ENCODE data around the gene PPFIA2.
"Not testable (repeated sequence)": the region's sequence is repeated elsewhere in the genome, so short reads cannot be mapped to it uniquely, and the experiment has no call there.

Gene PPFIA2

DNA sequence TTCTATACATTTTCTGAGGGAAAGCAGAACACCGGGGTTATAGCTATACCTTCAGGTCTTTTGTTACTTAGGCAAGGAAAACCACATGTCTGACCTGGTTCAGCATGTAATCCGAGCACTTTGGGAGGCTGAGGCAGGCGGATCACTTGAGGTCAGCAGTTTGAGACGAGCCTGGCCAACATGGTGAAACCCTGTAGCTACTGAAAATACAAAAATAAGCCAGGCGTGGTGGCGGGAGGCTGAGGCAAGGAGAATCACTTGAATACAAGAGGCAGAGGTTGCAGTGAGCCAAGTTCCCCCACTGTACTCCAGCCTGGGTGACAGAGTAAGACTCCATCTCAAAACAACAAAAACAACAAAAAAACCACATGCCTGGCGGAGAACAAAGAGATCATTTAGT lies 503.7 kb downstream of the PPFIA2 start:
- DNase-seq = no peak

DNA sequence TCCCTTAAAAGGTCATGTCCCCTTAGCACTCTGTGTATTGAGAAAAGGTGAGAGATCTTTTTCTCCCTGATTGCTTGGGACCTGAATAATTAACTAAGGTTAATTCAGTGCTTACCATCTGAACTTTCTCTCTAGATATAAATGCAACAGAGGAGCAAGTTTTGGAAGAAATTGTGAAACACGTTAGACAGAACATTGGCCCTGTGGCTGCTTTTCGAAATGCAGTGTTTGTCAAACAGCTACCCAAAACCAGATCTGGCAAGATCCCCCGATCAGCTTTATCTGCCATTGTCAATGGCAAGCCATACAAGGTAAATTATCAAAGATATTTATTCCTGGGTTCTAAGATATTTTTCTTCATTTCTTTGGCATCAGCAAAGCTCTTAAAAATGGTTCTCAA lies 505.8 kb downstream of the PPFIA2 start:
- no peak for DNase-seq

DNA sequence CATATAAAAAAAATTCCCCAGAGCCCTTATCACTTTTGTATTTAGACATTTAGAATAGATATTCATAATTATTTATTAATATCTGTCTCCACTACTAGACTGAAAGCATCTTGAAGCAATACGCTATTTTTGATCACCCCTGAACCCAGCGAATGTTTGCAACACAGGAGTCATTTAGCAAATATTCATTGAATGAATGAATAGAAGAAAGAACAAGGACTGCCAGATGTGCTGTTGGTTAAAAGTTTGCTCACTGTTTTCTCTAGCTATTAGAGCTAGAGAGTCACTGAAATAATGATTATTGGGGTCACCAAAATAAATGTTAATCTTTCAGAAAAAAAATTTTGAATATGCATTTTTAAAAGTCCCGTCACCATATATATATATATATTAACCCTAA lies 506.9 kb downstream of the PPFIA2 start:
- DNase-seq = no peak

DNA sequence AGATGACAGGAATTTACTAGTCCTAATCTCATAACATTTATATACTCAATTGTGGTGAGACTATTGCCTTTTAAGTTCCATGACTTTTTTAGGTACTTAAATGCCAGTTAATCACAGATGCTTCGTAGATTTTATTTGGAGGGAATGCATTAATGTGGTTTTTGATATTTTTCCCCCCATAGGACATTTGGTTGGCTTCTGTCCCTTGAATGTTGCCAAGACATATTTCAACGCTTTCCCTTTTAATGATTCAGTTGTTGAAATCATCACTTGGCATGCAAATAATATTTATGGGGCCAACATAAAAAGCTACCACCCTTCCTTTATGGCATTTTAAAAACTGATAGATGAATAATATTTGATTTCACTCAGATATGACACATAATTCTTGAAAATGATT lies 509.2 kb downstream of the PPFIA2 start:
- no peak for DNase-seq

DNA sequence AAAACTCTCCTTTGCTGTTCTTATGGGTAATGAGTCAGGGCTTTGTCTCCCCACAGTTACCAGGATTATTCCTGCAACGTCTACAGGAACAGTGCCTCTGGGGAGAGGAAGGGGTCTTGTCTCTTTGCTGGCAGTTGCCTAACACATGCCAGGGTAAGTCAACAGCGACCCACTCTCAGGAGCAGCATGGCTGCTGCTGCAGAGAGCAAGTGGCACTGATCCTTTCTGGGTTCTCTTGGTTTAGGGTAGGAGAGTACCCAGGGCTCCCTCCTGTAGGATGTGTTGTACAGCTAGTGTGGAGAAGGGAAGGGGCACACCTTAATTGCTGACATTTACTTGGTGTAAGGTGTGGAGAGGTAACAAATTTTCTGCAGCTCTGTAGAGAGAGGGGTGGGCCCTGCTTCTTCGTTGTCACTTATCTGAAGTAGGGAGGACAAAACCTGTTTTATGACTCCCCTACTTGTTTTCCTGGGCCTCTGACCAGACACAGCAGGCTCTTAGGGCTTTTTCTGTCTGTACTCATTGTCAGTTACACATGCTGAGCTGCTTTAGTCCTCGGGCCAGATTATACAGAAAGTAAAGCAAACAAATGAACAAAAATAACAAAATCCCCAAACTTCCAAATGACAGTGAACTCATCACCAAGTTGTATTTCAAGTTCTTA lies 513.1 kb downstream of the PPFIA2 start:
- no peak for DNase-seq

DNA sequence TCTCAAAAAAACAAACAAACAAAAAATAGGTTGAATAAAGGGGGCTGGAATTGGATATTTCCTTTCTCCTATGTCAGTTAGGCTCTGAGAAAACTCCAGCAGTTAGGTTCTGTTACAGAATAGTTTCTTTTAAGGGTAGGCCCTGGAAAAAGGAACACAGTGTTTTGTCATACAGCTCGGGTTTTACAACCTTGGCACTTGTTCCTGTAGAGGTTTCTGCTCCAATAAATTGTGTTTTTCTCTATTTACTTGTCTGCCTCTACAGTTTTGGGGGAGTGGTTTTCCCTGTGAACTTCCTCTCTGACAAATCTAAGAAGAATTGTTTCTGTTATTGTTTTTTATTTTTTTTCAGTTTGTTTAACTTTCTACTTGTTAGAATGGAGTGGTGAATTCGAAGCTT lies 513.7 kb downstream of the PPFIA2 start:
- no peak for DNase-seq

DNA sequence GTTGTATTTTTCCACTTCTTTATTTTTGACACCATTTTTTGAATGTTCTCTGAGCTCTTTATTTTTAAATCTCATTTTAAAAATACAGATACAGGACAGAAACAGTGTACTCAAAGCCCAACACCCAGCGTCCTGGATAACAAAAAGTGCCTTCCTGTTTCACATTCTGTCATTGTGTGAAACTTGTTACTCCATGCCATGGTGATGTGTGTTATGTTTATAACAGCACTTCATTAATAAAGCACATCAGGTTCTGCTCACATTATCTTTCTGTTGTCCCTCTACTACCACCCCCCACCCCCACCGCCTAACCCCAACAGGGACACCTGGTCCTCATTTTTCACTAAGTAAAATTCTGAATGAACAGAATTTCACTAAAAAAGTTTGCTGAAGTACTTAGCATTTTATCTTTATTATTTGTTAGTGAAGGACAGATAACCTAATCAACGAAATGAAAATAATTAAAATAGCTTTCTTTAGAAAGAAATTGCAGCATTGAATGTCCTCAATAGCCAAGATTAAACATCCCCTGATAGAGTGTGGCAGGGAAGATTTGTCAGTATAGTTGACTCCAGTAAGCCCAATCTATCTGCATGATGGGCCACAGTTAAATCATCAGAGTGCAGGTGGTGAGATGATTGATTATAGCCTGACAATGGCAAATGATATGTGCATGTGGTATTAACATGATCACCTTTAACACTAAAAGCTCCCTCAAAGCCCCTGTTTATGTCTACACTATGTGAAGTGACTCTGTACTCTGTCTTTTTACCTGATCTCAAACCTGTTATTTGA lies 527.4 kb downstream of the PPFIA2 start:
- DNase-seq = no peak

DNA sequence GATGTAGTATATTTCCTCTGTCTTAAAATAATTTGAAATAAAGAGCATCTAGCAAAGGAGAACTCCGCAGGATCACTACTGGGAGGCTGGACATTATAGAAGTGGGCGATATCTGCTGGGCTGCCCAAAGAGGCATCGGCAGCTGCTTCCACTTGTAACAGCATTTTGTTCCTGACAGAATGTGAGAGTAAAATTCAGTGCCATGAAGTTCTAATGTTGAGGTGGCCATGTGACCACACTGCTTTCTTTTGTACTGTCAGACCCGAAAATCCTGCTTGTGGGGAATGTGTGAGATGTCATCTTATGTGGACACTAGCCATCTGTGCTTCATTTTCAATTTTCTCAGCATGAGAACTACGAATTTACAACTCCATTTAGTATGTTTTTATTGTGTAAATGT lies 529.4 kb downstream of the PPFIA2 start:
- DNase-seq = no peak

DNA sequence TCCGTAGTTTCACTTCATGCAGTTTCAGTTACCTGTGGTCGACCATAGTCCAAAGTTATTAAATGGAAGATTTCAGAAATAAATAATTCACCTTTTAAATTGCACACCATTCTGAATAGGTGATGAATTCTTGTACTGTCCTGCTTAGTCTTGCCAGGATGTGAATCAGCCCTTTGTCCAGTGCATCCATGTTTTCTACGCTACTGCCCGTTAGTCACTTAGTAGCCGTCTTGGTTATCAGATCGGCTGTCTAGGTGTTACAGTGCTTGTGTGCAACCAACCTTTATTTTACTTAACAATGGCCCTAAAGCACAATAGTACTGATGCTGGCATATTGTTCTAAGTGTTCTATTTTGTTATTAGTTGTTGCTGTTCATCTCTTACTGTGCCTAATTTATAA lies 534.5 kb downstream of the PPFIA2 start:
- no peak for DNase-seq

DNA sequence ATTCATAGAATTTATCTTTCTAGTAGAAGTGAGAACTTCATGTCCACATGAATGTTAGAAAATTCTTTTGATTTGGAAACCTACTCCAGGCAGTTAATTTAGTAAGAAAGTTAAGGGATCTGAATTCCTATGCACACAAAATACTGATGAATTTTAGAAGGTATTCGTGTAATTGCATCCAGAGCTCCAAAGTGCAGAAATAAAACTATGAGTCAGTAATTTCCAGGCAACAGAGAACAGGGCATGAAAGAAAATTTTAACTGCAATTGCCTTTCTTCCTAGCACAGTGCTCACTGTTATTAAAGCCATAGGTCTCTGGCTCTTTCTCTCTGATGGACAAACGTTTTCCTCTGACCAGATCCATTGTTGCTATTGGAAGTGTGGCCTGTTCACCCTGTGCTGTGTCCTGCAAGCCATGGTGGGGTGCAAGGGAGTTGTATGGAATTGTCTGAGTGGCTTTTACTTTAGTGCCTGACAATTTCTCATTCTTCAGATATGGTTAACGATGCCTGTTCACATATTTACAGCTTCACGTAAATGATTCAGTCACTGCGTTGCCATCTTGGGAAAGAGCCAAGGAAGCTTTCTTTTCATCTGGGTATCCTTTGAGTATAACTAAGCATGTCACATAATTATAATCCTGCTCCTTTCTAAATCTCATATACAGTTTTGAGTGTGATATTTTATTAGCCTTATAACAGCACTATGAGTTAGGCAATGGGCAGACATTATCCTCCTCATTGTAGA lies 536.1 kb downstream of the PPFIA2 start:
- DNase-seq = no peak

DNA sequence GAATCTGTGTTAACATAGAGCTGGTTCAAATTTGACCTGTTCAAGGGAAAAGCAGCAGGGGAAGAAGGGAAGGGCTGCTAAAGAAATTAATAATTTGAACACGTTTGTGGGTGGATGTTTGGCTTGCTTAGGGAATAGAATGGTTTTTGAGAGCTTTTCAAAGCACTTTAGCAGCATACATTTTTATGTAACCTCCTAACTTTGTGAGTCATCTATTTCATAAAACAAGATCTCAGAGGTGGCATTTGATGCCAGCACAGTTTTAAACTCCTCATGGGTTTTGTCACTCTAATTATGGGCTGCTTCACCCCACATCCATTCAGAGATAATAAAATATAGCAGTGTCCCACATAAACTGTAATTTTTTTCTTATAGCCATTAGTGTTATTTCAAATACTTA lies 537.5 kb downstream of the PPFIA2 start:
- DNase-seq = no peak

DNA sequence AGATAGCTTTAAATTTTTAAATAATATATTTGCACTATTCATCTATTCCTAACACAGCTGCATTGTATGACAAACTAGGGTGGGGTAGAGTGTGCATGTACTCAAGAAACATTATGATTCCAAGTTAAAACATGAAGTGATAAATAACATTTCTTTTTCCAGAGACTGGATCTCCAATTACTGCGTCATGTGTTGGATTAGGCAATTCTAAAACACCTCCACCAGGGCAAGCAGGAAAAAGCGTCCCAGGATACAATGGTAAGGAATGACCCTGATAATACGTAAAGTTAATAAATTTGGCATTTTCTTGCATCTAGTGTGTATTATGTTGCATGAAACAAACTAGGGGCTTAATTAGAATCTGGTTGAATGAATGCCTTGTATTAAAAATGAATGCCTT lies 542.4 kb downstream of the PPFIA2 start:
- no peak for DNase-seq

DNA sequence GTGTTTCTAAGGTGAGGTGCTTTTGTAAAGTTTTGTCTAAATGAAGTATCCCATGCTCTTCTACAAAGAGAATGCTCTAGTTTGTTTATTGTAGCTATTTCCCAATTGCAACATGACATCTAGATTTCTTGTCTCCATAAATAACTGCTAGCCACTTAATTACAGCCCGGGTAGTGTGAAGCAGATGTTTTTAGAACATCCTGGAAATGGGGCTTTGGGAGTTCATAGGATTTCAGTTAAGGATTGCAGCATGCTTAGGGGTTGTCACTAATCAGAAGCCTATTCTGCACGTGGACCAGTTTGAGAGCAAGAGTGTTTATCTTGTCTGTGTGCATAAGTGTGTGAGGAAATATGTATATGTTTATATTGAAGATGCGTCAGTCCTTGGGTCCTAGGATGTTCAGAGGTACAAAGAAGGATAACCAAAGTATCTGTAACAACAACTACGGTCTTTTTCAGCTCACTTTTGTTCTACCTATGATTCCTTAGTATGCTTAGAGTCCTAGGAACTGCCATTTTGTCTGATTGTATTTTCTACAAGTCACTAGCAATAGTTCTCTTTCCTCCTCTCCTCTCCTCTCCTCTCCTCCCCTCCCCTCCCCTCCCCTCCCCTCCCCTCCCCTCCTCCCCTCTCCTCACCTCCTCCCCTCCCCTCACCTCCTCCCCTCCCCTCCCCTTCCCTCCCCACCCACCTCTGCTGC lies 546.0 kb downstream of the PPFIA2 start:
- no peak for DNase-seq

DNA sequence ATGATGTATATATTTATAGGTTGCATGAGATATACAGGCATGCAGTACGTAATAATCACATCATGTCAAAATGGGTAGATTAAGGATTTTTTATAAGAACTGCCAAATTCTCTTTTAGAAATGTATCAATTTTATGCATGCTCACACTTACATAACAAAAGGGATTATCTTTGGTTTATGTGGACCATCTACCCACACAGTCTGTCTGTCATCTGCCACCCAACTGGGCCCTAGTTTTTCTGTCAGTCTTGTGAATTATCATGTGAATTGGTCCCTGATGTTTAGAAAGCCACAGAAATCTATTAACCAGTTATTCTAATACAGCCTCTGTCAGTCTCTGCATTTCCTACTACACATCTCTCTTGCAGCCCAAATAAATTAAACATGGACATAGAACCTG lies 547.8 kb downstream of the PPFIA2 start:
- no peak for DNase-seq

DNA sequence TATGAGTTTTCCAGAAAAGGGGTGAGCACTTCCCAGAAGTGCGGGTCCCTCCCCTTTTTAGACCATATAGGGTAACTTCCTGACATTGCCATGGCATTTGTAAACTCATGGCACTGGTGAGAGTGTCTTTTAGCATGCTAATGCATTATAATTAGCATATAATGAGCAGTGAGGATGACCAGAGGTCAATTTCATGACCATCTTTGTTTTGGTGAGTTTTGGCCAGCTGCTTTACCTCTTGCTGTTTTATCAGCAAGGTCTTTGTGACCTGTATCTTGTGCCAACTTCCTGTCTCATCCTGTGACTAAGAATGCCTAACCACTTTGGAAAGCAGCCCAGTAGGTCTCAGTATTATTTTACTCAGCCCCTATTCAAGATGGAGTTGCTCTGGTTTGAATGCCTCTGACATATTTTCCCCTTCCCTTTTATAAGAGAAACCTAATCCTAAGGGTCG lies 549.4 kb downstream of the PPFIA2 start:
- not testable (repeated sequence) for DNase-seq

DNA sequence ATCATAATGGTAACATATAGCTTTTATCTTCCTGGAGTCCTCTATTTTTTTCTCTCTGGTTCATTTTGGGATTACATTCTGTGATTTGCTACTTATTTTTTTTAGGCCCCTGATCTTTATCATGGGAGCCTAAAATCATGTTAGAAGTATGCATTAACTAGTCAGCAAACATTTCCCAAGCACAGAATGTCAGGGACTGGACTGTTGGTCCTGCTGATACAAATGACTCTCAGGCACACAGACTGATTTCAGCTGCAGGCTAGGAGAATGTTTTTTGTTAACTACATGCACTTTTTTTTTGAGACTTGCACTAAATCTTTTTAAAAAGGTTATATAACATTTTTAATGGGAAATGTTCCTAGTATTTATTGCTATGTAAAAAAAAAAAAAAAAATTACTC lies 550.1 kb downstream of the PPFIA2 start:
- DNase-seq = no peak

DNA sequence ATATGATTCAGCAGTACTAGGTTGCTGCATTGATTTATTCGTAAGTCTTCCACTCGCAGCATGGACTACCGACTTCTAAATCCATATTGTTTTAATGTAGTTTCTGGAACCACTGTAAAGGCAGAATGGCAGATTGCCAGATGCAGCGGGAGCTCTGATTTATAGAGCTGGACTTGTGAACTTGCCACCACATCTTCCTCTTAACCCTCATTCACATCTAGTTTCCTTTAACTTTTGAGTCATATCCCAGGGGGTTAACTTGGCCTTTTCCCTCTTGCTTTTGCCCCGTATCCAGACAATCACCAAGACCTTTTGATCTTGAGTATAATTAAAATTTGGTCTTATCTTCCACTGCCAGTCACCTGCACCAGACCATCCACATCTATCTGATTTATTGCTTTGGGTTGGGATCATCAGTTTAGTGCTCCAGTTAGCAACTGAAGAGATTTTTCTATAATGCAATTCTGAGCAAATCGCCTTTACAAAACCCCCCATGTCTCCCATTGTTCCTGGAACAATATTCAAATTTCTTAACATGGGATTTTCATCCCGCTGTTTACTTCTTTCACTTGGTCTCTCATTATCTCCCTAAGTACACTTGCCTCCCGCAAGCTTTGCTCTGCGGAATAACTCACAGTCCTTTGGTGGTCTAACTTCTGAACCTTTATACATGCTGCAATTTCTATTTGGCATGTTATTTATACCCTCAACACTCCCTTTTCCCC lies 550.8 kb downstream of the PPFIA2 start:
- DNase-seq = no peak

Measured in CD4-positive, alpha-beta T cell treated with Interleukin-4 for 1 hour (primary cell).